ENCODE data around the gene ANKS3.

ANKS3 gene

DNA sequence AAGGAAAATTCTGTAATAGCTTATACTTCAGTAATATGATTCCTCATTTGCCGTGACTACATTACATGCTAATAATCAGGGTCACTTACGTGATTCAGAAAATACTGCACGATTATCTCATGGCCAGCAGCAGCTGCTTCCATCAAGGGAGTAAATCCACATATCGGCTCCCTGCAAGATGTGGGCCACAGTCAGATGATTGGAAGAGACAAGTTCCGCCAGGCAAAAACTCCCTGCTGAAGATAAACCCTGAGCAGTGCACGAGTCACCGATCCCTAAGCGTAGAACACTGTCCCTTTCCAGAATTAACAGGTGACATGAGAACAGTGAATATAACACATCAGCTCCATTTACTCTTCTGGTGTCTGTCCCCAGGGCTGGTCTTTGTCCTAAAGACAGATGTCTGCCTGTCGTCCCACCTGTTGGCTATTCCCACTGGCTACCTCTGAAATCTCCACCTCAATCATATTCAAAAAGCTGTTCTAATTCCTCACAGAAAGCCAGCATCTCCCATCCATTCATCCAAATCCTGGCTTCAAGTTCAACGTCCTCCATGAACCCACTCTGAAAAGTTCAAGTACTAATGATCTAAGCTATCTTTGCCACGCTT, 9.3 kb downstream of the ANKS3 start:
- no peak for DNase-seq (ENCODE audit: low spot score)

DNA sequence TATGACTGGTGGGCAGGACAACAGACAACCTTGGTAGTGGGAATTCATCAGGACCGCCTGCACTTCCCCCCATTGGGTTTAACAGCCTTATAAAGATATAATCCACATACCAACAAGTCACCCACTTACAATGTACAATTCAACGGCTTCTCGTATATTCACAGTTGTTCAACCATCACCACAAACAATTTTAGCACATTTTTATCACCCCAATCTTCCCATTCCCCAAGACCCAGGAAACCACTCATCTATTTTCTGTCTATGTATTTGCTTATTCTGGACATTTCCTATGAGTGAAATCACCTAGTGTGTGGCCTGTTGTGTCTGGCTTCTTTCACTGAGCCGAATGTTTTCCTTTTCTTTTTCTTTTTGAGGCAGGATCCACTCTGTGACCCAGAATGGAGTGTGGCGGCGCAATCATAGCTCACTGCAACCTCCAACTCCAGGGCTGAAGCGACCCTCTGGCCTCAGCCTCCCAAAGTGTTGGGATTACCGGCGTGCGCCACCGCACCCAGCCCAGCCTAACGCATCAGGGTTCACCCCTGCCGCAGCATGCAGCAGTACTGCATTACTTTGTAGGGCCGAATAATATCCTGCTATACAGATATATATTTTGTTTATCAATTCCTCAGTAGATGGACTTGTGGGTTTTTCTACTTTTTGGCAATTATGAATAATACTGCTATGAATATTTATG, 10.9 kb downstream of the ANKS3 start:
- DNase-seq (ENCODE audit: low spot score) = no peak

DNA sequence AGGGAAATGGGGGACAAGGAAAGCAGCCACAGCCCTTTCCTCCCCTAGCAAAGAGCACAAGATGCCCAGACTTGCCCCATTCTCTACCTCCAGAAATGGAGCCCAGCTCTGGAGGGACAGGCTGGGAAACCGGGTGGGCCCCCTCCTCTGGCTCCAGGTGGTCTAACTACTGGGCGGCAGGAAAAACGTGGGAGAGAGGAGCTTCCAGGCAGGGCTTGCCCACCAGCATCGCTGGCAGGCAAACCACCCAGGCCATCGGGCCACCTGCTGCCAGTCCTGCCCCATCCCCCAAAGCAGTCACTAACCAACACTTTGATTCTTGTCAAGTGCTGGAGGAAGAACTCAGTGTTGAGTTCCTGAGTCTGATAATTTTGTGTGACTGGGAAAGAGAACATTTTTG, 15.6 kb downstream of the ANKS3 start:
- DNase-seq (ENCODE audit: low spot score) = no peak

DNA sequence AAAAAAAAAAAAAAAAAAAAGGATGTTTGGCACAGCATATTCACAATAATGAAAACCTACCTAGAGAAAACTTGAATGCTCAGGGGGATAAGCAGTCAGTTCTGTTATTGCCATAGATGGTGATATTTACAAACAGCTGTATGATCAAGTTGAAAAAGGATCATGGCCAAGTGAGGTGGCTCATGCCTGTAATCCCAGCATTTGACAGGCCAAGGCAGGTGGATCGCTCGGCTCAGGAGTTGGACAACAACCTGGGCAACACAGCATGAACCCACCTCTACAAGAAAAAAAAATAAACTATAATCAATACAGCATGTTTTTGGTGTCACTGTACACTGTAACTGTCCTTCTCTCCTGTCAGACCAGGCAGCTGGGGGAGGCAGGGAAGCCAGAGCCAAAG, 19.1 kb downstream of the ANKS3 start:
- no peak for DNase-seq (ENCODE audit: low spot score)

DNA sequence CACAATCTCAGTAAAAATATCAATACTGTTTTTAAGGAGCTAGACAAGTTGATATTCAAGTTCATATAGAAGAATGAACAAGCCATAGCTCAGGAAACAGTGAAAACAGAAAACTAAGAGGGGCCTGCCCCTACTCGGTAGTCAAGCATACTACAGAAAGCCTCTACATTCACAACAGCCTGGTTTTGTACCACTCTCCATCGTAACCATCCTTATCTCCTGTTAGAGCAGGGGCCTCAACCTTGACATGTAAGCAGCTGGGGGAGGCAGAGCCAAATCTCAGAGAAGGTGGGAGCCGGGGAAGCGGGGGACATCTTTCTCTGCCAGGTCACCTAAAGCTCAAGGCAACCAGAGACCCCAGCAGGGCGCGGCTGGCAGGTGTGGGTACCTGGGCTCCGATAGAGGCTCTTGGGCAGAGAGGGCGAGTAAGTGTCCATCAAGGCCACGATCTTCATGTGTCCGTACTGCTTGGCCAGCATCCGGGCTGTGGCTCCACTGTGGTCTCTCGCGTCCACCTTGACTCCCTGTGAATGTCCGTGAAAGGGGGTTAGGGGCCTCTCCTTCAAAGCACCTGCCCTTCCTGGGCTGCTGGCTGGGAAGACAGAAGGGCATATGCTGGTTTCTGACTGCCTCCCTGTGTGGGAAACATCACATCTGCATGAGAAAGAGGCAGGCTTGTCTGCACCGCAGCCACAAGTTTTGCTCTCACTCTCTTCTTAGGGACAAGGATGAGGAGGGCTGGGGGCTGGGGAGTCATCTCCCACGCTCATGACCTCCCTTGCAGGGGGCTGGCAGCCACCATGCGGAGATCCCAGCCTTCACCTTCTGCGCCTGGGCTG, 20.2 kb downstream of the ANKS3 start:
- no peak for DNase-seq (ENCODE audit: low spot score)

DNA sequence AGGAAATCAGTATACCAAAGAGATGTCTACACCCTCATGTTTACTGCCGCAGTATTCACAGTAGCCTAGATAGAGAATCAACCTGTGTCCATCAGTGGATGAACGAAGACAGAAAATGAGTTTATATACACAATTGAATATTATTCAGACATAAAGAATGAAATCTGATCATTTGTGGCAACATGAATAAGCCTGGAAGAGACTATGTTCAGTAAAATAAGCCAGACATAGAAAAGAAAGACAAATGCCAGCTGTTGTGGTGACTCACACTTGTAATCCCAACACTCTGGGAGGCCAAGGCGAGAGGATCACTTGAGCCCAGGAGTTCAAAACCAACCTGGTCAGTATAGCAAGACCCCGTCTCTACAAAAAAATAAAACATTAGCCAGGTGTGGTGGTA, 24.6 kb downstream of the ANKS3 start:
- DNase-seq (ENCODE audit: low spot score) = no peak

DNA sequence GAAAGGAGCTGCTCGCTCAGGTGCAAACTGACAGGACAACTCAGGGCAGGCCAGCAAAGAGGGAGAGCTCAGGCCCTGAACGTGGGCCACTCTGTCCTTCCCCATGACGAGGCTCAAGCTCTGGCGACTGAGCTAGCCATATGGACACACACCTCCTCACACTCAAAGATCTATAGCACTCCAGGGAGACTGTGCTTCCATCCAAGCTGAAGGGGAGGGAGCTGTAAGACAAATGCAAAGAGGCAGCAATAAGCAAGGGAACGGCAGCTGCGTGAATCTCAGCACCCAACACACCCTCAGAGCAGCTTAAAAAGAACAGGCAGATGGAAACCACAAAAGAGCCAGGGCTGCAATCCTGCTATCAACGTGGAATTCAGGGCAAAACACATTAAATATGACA, 27.2 kb downstream of the ANKS3 start:
- DNase-seq (ENCODE audit: low spot score) = no peak

DNA sequence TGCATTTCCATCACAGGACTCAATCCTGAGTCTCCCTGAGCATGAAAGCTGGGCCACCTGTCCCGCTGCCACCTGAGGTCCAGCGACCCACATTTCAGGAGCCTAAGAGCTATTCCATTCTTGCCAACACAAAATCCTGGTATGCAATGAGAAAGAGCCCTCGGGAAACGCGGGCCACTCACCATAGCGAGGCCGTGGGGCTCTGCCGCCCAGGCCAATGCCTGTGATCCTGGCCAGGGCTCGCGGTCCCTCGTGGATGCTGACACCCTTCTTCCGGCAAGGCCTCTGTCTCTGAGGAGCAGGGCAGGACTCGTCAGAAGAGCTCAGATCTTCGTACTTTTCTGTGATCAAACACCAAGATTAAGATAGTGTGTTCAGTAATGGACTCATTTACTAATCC, 29.2 kb downstream of the ANKS3 start:
- DNase-seq (ENCODE audit: low spot score) = no peak

DNA sequence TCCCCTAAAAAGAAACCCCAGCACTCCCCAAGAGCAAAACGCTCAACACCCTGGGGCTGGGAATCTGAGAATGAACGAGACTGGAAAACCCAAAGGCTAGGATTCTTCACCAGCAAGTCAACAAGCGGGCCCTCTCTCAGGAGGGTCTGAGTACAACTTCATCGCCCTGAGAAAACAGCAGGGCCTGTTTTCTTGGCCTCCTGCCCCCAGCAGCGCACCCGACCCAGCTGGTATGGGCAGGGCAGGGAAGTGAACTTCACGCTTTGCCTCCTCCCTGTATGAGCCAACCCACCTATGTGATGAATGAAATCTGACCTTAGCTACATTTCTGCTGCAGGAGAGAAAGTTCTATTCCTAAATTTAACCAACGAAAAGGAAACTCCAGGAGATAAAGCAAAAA, 29.6 kb downstream of the ANKS3 start:
- DNase-seq (ENCODE audit: low spot score) = no peak

DNA sequence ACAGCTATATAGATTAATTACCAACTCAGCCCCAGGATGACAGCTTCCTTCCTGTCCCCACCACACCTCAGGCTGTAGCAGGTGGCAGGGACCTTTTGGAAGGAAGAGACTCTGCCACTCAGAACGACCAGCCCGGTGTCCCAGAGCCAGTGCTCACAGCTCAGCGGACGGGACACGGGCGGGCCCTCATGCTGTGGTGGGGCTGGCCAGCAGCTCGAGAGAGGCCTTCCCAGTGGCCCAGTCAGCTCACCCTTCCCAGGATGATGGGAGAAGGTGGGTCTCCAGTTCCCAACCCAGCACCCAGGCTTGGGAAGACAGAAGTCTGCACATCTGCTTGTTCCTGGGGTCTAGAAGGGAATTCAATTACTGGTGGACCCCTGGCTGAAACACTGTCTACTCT, 30.2 kb downstream of the ANKS3 start:
- DNase-seq (ENCODE audit: low spot score) = no peak

DNA sequence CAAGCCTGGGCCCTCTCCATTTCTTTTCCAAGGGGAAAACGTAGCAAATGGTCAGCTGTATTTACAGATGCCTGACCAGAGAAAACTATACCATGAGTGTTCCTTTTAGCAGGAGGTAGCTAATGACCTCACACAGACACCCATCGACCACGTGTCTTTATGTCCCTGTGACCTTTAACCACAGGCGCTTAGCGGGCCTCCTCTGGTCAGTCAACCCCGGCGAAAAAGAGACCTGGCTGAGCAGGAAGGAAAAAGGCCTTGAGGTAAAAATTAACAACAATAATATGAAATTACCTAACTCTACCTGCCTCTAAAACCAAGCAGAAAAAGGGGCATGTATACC, 31.6 kb downstream of the ANKS3 start:
- no peak for DNase-seq (ENCODE audit: low spot score)

DNA sequence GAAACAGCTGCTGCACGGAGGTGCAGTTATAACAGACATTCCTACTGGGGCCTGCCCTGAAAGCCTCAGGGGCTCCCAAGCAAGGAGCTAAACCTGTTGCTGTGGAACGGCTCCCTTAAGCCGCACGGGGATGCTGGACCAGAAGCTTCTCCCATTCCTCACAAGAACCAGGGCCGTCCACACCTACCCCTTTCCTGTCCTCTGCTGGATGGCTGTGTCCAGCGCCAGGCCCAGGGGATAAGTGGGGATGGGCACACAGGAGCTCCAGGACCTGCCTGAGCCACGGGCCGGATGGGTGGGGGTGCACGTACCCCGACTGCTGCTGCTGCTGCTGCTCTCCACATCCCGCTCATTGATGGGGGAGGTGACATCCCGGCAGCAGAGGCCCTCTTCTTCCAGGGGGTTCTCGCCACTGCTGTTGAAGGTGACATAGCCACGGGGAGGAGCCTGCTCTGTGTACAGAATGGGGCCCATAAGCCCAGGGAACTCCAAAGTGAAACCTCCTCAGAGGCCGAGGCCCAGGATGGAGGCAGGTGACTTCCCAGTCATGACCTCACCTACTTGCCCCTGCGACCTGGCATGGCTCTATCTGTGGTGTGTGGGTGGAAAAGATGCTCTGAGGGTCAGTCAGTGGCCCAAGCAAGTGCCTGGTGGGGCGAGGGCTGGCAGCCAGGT, 32.1 kb downstream of the ANKS3 start:
- no peak for DNase-seq (ENCODE audit: low spot score)

DNA sequence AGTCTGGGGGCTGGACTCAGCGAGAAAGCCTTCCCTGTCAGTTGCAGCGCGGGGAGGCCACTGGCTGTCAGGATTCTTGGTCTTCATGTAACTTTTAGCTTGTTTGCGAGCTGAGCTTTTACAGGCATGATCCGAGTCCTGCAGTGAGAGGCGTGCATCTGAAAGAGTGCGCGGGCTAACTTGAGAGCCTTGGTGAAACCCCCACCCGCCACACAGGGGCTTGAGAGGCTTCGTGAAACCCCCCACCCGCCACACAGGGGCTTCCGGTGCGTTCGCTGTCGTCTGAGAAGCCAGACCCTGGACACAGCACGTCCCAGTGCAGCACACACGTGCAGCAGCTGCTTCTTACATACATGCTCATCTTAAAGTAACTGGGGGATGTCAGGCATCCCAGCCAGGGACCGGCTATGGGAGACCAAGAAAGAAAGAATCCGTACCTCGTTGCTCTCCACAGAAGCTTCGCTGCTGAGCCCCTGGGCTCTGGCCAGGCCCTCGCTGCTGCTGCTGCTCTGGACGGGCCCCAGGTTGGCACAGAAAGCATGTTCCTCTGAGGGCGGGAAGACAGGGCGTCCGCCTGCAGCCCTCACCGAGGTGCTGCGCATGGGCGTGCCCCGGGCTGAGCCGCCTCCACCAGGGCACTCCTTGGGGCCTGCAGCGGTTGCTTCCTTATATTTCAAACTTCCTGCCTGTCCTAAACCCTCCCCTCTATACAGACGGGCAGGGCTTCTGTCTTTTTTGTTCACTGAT, 32.9 kb downstream of the ANKS3 start:
- no peak for DNase-seq (ENCODE audit: low spot score)

DNA sequence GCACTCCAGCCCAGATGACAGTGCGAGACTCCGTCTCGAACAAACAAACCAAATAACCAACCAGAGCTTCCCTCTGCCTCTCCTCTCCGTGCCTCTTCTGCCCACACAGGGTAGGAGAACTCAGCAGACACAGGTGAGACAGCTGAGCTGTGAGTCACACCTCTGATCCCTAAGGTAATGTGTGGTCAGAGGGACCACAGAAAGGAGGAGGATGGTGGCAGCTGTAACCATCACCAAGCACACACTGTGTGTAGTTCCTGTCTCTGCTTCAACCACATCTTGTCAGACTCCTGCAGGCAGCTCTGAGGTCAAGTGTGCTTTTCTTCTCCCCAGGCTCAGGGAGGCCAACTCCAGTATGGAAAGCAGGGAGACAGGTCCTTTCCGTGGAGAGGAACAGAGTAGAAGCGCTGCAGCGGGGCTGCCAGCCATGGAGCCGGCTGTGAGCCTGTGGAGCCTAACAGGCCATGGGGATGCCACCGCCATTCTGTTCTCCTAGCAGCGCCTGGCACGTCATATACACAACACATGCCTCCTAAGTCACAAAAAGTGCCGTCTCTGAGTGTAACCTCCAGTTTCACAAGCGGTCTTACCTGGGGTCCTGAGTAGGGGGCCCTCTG, 33.6 kb downstream of the ANKS3 start:
- no peak for DNase-seq (ENCODE audit: low spot score)

DNA sequence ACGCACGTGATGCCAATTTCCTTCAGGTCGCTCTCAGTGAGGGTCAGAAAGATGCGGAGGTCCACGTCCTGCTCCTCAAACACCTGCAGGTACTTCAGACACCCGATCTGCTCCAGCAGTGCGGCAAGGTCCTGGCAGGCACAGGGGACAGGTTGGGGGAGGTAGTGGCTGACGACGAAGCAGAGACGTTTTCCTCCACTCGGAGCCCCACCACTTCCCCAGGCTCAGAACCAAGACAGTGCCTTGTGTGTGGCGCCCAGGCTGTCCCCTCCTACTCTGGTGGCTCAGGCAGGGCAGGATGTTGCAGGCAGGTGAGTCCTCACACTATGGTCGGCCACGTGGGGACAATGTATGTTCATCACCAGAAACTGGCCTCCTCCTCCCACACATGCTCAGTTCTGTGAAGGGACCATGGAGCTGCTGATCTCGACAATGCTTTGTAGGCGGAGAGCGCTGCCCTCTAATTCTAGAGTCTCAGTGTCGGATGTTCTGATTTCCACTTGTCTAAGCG, 35.0 kb downstream of the ANKS3 start:
- no peak for DNase-seq (ENCODE audit: low spot score)

DNA sequence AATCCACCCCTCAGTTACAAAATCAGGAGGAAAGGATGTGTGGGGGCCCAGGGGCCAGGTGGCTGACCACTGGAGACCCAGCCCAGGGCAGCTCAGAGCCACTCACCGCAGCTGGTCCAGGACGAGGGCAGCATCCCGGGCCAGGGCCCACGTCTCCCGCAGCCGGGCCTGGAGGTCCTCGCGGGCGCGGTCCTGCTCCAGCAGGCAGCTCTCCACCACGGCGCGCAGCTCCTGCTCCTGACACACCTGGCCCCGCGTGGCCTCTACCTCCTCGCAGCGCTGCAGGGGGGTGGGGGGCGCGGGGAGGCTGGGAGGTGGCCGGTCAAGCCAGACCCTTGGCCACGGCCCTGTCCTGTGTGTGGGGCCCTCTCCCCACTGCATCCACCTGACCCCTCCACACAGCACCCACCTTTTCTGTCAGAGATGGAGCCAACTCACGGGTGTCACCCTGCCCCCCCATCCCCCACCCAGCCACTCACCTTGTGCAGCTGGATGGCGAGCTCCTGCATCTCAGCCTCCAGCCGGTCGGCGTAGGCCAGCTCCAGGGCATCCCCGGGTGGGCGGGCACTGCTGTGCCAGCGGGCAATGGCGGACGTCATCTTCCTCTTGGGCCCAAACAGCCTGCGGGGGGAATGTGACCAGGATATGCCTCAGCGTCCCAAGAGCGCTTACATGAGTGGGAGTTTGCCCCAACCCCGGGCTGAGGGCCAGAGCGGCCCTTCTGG, 35.6 kb downstream of the ANKS3 start:
- DNase-seq (ENCODE audit: low spot score) = no peak

DNA sequence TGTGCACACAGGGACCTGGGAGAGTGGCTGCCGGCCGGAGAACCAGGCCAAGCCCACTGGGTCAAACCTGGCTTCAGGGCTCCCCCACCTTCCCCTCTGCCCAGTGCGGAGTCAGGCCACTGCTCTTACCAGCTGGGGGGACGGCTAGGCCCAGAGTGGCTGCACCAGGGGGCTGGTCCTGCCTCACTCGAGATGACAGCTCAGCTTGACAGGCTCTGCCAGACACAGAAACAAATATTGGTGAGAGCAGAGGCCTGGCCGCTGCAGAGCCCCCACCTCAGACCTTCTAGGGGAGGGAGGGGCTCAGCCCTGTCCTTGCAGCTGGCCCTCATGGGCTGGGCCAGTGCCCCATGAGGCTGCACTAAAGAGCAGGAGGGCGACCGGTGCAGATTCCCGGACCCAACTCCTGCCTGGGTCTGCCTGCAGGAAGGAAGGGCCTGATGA, 36.2 kb downstream of the ANKS3 start:
- DNase-seq (ENCODE audit: low spot score) = no peak

DNA sequence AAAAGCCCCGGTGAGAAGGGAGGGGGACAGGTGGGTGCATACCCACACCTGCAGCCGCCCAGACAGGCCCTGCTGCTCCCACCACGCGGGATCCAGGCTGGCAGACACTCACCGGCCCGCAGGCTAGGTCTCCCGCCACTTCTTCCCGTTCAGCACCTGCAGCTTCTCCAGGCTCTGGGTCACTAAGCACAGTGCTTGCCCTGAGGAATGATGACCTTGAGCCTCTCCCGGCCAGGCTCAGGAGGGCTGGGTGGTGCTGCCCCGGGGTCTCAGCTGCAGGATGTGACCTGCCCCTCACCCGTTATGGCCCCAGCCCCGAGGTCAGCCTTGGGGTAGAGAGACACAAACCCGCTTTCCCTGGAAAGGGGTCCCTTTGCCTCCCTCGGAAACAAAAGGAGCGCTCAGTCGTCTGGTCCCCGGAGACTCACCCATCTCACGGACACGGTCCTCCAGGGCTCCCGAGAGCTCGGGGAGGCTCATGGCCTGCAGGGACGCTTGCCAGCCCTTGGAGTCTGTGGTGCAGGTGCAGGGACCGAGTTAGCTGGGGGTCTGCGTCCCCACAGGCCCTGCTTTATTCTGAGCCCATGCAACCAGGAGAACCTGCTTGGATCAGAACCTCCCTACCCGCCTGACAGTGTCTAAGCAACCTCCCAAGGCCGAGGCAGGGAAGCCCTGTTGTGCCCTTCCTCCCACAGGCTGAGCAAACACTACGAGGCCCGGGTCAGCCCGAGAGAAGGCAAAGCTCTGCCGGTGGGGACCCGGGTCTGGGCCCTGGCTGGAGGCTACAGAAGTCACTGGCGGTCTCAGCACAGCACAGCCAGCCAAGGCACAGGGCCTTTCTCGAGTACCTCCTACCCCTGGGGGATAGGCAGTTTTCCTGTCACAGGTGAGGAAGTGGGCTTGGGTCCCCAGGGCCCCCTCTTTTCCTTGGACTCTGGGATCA, 36.9 kb downstream of the ANKS3 start:
- no peak for DNase-seq (ENCODE audit: low spot score)

DNA sequence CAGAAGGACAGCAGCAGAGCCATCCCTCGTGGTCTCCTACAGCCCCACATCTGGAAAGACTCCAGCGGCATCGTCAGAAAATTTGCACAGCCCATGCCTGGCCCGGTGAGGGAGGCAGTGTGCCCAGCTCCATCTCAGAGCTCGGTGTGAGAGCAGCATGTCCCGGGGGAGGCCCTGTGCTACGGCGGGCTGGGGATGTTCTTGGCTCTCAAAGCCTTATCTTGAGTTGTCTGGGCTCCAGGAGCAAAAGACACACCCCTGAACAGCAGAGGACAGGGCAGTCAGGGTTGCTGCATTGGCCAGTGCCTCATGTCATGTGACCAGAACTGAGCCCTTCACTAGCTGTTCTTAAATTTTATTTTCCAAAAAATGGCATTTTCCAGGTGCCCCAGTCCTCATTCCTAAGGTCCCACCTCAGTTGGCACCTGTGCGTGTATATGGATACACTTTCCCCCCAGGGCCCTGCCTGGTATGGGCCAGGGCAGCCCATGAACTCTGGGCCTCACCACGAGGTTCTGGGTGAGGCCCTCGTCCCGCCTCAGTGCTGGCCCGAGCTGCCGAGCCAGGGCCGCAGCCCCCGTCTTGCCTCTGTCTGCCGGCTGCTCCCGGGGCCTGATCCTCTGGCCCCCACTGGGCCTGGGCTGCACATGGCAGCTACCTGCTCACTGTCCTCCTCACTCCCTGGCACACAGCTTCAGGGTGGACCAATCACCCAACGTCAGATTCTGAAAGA, 37.7 kb downstream of the ANKS3 start:
- DNase-seq (ENCODE audit: low spot score) = no peak

All from kidney capillary endothelial cell (primary cell).